Lung (tissue), 12 donors: Measurements from ENCODE around the gene IL6. TPM values are rescaled to one million over a fixed set of nuclear protein-coding genes. Genes with fewer than 3 reads are reported as not detected.

Source experiments
- ATAC-seq: fragments of 200-7000 bp; cut with Tn5 transposase; one replicate; pipeline ENCODE4 v1.9.1; 2020; ENCODE audit warnings: moderate number of reproducible peaks; ENCODE audit not compliant: insufficient read depth, low FRiP score
- DNase-seq, 3 donors: peaks; one replicate each; pipeline ENCODE4 v3.0.0-alpha.2; 2013 to 2017
- H3K27ac ChIP-seq, 2 donors: one replicate each; pipeline ENCODE4 v1.5.1; 2013; ENCODE audit warnings: mild to moderate bottlenecking in 2 of 2, moderate library complexity in 2 of 2, control low read depth in 1 of 2, inconsistent platforms in 1 of 2, low read depth in 1 of 2, low read length in 1 of 2
- H3K27me3 ChIP-seq, 3 donors: one replicate each; pipeline ENCODE4 v1.5.1; 2013; ENCODE audit warnings: low read length in 2 of 3; ENCODE audit not compliant: control insufficient read depth in 3 of 3, insufficient read depth in 3 of 3
- H3K36me3 ChIP-seq, 4 donors: one replicate each; pipeline ENCODE4 v1.5.1; 2013; ENCODE audit warnings: low read length in 4 of 4, mild to moderate bottlenecking in 1 of 4, moderate library complexity in 1 of 4; ENCODE audit not compliant: control insufficient read depth in 4 of 4, insufficient read depth in 4 of 4
- H3K4me1 ChIP-seq, 5 donors: one replicate each; pipeline ENCODE4 v1.5.1; 2013; ENCODE audit warnings: low read length in 5 of 5, mild to moderate bottlenecking in 2 of 5, moderate library complexity in 1 of 5; ENCODE audit not compliant: control insufficient read depth in 5 of 5, insufficient read depth in 5 of 5
- H3K4me3 ChIP-seq: one replicate; pipeline ENCODE4 v1.5.1; 2013; ENCODE audit warnings: mild to moderate bottlenecking, control low read depth, moderate library complexity
- H3K9ac ChIP-seq, 2 donors: one replicate each; pipeline ENCODE4 v1.5.1; 2013; ENCODE audit warnings: low read length in 2 of 2, control low read depth in 1 of 2; ENCODE audit not compliant: insufficient read depth in 1 of 2
- H3K9me3 ChIP-seq, 4 donors: one replicate each; pipeline ENCODE4 v1.5.1; 2013; ENCODE audit warnings: low read length in 3 of 4, mild to moderate bottlenecking in 1 of 4, moderate library complexity in 1 of 4; ENCODE audit not compliant: control insufficient read depth in 4 of 4, insufficient read depth in 3 of 4
- CTCF ChIP-seq: IDR thresholded peaks from 2 replicates; pipeline ENCODE4 v1.5.1; 2012; ENCODE audit warnings: mild to moderate bottlenecking; ENCODE audit errors: control extremely low read depth, extremely low read depth
- WGBS, 2 donors: extraction: QIAGEN DNeasy Blood & Tissue Kit; methylation state at CpG; one replicate each; pipeline ENCODE4 v1.1.7; 2013; 5-methylcytosine and 5-hydroxymethylcytosine counted together
- polyA plus RNA-seq, 2 donors: library from polyadenylated mRNA; stranded (reverse); fragments of 200-250 nt; gene quantifications; one replicate each; pipeline ENCODE4 v1.2.1, GENCODE V29; 2013
- total RNA-seq, 2 donors: library from RNA; depleted of rRNA in 1 of 2; stranded (reverse); fragments of >200 nt in 1 of 2; gene quantifications; one replicate each; pipeline ENCODE4 v1.2.1, GENCODE V29; 2014 to 2021
- donor health status: control.
- donor health status: control.
- donor health status: Bipolar disorder and iron deficiency.
- donor health status: healthy.
- donor health status: DM: yes; HTN: yes; CAD: no.

The IL6 gene
- total and polyA plus RNA-seq, 4 donors, result 2.7 to 155 (median 12.4) TPM

- H3K4me3 ChIP-seq, result no peak overlapping the region
- ATAC-seq, result peak; percentile 35
- peak; percentile 35 for TF ChIP-seq CTCF
- peaks cover 3 to 57% (median 23%) of the 10 kb centered on the region in 5 donors for H3K4me1 ChIP-seq
- DNase-seq, result peak; percentile 60 to 72 (median 70)
- 8 to 11% methylated on average over 8 of the region's 8 CpGs for WGBS, 2 donors
- H3K9ac ChIP-seq, result peak overlapping the region; percentile 13 to 43
- H3K27ac ChIP-seq, result peak overlapping the region in 1 of 2 donors; percentile 57
- no peaks in the 10 kb centered on the region for H3K36me3 ChIP-seq
- no peaks in the 10 kb centered on the region for H3K9me3 ChIP-seq
- H3K27me3 ChIP-seq, result no peaks in the 10 kb centered on the region
Observed at GRCh38 chr7:22726345-22726906, 574 bp upstream of the IL6 start.

- H3K9ac ChIP-seq, result peak overlapping the region in 1 of 2 donors; percentile 43
- 40% methylated on average over 3 of the region's 3 CpGs for WGBS, 2 donors
- no peaks in the 10 kb centered on the region for H3K27me3 ChIP-seq
- H3K4me1 ChIP-seq, result peaks cover 3 to 52% (median 20%) of the 10 kb centered on the region in 5 donors
- H3K36me3 ChIP-seq, result no peaks in the 10 kb centered on the region
- no peak for ATAC-seq
- H3K9me3 ChIP-seq, result no peaks in the 10 kb centered on the region
- peak overlapping the region; percentile 32 for H3K4me3 ChIP-seq
- H3K27ac ChIP-seq, result peak overlapping the region; percentile 67 to 90
- TF ChIP-seq CTCF, result no peak
- DNase-seq, result no peak
Observed at GRCh38 chr7:22727714-22728035, 675 bp downstream of the IL6 start.

- DNase-seq (peak in 2 of 3 donors; percentile 37 to 43), ATAC-seq (no peak)
- H3K9me3 ChIP-seq, result no peaks in the 10 kb centered on the region
- H3K4me1 ChIP-seq, result peaks cover 3 to 43% (median 12%) of the 10 kb centered on the region in 5 donors
- no peak overlapping the region for H3K9ac ChIP-seq
- no peaks in the 10 kb centered on the region for H3K27me3 ChIP-seq
- H3K36me3 ChIP-seq, result no peaks in the 10 kb centered on the region
- WGBS, 2 donors, result 93 to 95% methylated on average over 1 of the region's 1 CpG
- no peak overlapping the region for H3K27ac ChIP-seq
- no peak for TF ChIP-seq CTCF
- H3K4me3 ChIP-seq, result no peak overlapping the region
Observed at GRCh38 chr7:22728401-22729029, 1.5 kb downstream of the IL6 start.
